NCI-H1436 treated with DMSO at 0.1 percent for 48 hours (cell line): ENCODE data around the gene OR10A5.
"Not testable (repeated sequence)": the region's sequence is repeated elsewhere in the genome, so short reads cannot be mapped to it uniquely, and the experiment has no call there.

Experiments
- DNase-seq: peaks from one replicate; lab custom pipeline; 2025; lab: John Stamatoyannopoulos, UW

Gene OR10A5

DNA sequence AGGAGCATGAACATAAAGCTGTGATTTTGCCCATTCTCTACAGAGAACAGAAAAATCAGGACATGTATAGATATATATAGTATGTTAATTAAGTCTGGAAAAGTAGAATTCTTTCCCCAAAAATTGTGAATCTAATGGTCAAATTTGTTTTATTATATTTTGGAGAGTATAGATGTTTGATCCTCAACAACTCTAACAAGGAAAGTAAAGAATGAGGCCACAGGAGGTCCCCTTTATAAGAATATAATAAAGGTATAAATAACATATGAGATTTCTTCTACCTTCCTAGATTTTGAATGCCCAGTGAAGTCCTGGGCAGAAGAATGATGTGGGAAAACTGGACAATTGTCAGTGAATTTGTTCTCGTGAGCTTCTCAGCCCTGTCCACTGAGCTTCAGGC, 30.8 kb downstream of the OR10A5 start, which contains the start of gene OR10A4:
Gene OR10A4 (plus strand): TSS at position 301 of the 400 bp plus-strand sequence. CDS start 23 bp downstream, at position 324.
- DNase-seq: no peak

GRCh38 chr11:6876914-6877313, 31.4 kb downstream of the OR10A5 start:
- DNase-seq: no peak

GRCh38 chr11:6882751-6883150, 37.3 kb downstream of the OR10A5 start:
- no peak for DNase-seq

DNA sequence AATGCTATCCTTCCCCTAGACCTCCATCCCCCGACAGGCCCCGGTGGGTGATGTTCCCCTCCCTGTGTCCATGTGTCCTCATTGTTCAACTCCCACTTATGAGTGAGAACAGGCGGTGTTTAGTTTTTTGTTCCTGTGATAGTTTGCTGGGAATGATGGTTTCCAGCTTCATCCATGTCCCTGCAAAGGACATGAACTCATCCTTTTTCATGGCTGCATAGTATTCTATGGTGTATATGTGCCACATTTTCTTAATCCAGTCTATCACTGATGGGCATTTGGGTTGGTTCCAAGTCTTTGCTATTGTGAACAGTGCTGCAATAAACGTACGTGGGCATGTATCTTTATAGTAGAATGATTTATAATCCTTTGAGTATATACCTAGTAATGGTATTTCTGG, 42.2 kb downstream of the OR10A5 start:
- not testable (repeated sequence) for DNase-seq

GRCh38 chr11:6888830-6889229, 43.3 kb downstream of the OR10A5 start:
- no peak for DNase-seq

DNA sequence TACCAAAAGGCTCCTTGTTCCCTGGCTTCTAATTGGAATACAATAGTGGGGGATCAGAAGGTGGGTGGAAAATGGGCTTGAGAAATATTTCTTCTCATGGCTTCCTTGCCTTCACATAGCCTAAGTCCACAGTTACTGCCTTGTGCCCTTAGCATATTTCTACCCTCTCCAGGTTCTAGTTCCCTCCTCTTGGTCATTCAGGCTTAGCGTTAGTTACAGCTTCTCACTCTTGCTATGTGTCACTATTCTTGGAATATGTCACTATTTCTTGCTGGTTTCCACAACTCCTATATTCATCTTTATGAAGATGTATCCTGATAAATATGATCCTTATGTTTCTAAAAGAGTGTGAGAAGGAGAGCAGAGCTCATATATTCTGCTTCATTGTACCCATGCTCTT, 44.4 kb downstream of the OR10A5 start:
- DNase-seq: no peak

DNA sequence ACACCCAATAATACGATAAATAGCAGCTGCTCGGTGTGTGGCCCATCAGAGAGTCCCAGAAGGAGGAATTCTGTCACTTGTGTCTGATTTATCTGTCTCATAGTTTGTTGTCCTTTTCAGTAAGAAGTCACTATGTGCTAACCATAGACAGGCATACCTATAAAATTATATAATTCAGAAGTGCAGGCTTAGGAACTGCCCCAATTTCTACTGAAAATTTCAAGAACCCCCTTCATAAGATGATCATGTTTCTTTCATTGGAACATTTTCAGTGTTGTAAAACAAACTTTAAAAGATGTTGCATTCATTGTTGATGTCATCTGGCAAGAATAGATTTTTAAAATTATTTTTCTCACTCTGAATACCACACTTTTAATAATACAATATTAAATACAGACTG, 46.9 kb downstream of the OR10A5 start, which contains the start of gene OR2D2:
Gene OR2D2 (minus strand): TSS at position 101 of the 400 bp plus-strand sequence. CDS start 0 bp downstream, at position 101.
- DNase-seq: no peak

- no peak for DNase-seq
These were observed 48.6 kb downstream of the OR10A5 start for GRCh38 chr11:6894097-6894496.

DNA sequence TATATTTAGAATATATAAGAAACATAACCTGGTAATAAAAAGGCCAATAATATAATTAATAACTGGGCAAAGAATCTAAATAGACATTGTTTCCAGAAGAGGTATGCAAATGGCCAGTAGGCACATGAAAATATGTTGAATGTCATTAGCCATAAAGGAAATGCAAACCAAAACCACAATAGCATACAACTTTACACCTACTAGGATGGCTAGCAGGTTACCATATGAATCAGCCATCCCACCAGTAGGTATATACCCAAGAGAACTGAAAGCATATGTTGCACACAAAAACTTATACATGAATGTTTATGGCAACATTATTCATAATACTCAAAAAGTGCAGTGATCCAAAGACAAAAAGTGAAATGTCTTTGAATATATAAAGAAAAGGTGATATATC, 49.5 kb downstream of the OR10A5 start:
- DNase-seq: no peak
